Ectodermal cell (in vitro differentiated cells): ENCODE measurements around the gene GMCL1. TPM values are rescaled to one million over a fixed set of nuclear protein-coding genes. Genes with fewer than 3 reads are reported as not detected.

Experiments
- H3K27ac ChIP-seq: 2 replicates; pipeline ENCODE4 v1.7.0; 2013; ENCODE audit warnings: mild to moderate bottlenecking, low read depth, low read length; ENCODE audit not compliant: insufficient read depth, poor library complexity, severe bottlenecking
- H3K27me3 ChIP-seq: 2 replicates; pipeline ENCODE4 v1.7.0; 2013; ENCODE audit warnings: mild to moderate bottlenecking, low read length; ENCODE audit not compliant: insufficient read depth, control insufficient read depth, poor library complexity, severe bottlenecking
- H3K36me3 ChIP-seq: one replicate; pipeline ENCODE4 v1.7.0; 2013; ENCODE audit warnings: low read length; ENCODE audit not compliant: control insufficient read depth, insufficient read depth
- H3K4me1 ChIP-seq: one replicate; pipeline ENCODE4 v1.7.0; 2013; ENCODE audit warnings: low read length; ENCODE audit not compliant: control insufficient read depth, insufficient read depth
- H3K4me3 ChIP-seq: 2 replicates; pipeline ENCODE4 v1.7.0; 2013; ENCODE audit warnings: low read depth, low read length, control low read depth; ENCODE audit not compliant: insufficient read depth
- H3K9me3 ChIP-seq: 2 replicates; pipeline ENCODE4 v1.7.0; 2013; ENCODE audit warnings: mild to moderate bottlenecking, low read length, moderate library complexity; ENCODE audit not compliant: control insufficient read depth
- WGBS, 2 experiments: methylation state at CpG; one replicate each; pipeline ENCODE4 v1.1.7; 2013; ENCODE audit warnings: missing lambda C conversion rate in 2 of 2; 5-methylcytosine and 5-hydroxymethylcytosine counted together
- polyA plus RNA-seq, 4 experiments: library from polyadenylated mRNA; stranded (reverse); fragments of 50-300 nt; gene quantifications; one replicate each; pipeline ENCODE4 v1.2.3, GENCODE V29; 2013

Gene GMCL1
- polyA plus RNA-seq (2013, experiment 1 of 4) = 20.0 TPM
- 22.7 TPM for polyA plus RNA-seq (2013, experiment 2 of 4)
- polyA plus RNA-seq (2013, experiment 3 of 4) = 20.1 TPM
- 20.5 TPM for polyA plus RNA-seq (2013, experiment 4 of 4)

- H3K4me3 ChIP-seq = peak within 1 kb of the TSS; percentile 92
- 0% methylated on average over 74 of the region's 74 CpGs for WGBS, 2 experiments
- no peaks in the 10 kb centered on the region for H3K27me3 ChIP-seq
- peak within 1 kb of the TSS; percentile 90 for H3K27ac ChIP-seq
- no peaks in the 10 kb centered on the region for H3K9me3 ChIP-seq
- H3K4me1 ChIP-seq = no peaks in the 10 kb centered on the region
- H3K36me3 ChIP-seq = no peaks in the 10 kb centered on the region
Observed at GRCh38 chr2:69829256-69830044, at the start of gene GMCL1. Gene GMCL1 (plus strand): TSS chr2:69829660. CDS start chr2:69829893, 233 bp downstream.

- 83 to 91% methylated on average over 5 of the region's 5 CpGs for WGBS, 2 experiments
Observed at GRCh38 chr2:69780921-69781320, 48.5 kb upstream of the GMCL1 start.

GRCh38 chr2:69781321-69782248 is 47.9 kb upstream of the GMCL1 start:
- 84 to 95% methylated on average over 5 of the region's 5 CpGs for WGBS, 2 experiments
- no peaks in the 10 kb centered on the region for H3K9me3 ChIP-seq
- no peaks in the 10 kb centered on the region for H3K4me1 ChIP-seq
- no peaks in the 10 kb centered on the region for H3K36me3 ChIP-seq
- no peak overlapping the region for H3K27ac ChIP-seq
- H3K27me3 ChIP-seq = no peaks in the 10 kb centered on the region
- H3K4me3 ChIP-seq = no peak overlapping the region

More at GRCh38 chr2:69780921-69781320, 48.5 kb upstream of the GMCL1 start:
- H3K4me1 ChIP-seq = no peaks in the 10 kb centered on the region
- no peaks in the 10 kb centered on the region for H3K27me3 ChIP-seq
- no peak overlapping the region for H3K27ac ChIP-seq
- H3K9me3 ChIP-seq = no peaks in the 10 kb centered on the region
- H3K36me3 ChIP-seq = no peaks in the 10 kb centered on the region
- no peak overlapping the region for H3K4me3 ChIP-seq

GRCh38 chr2:69784228-69784627 is 45.2 kb upstream of the GMCL1 start:
- Histone ChIP-seq H3K4me3 (no peak overlapping the region), H3K27ac (no peak overlapping the region), H3K36me3 (no peaks in the 10 kb centered on the region), H3K27me3 (no peaks in the 10 kb centered on the region), H3K9me3 (no peaks in the 10 kb centered on the region), H3K4me1 (no peaks in the 10 kb centered on the region)
- 93% methylated on average over 5 of the region's 5 CpGs for WGBS, 2 experiments

- Histone ChIP-seq H3K27ac (no peak overlapping the region), H3K9me3 (no peaks in the 10 kb centered on the region), H3K4me1 (peaks cover 9% of the 10 kb centered on the region), H3K27me3 (no peaks in the 10 kb centered on the region), H3K4me3 (no peak overlapping the region), H3K36me3 (no peaks in the 10 kb centered on the region)
- WGBS, 2 experiments = 88 to 94% methylated on average over 2 of the region's 2 CpGs
Observed at GRCh38 chr2:69785358-69785757, 44.1 kb upstream of the GMCL1 start.

GRCh38 chr2:69786052-69786560 is 43.4 kb upstream of the GMCL1 start:
- no peak overlapping the region for H3K27ac ChIP-seq
- H3K4me3 ChIP-seq = no peak overlapping the region
- H3K27me3 ChIP-seq = no peaks in the 10 kb centered on the region
- no peaks in the 10 kb centered on the region for H3K9me3 ChIP-seq
- peaks cover 11% of the 10 kb centered on the region for H3K4me1 ChIP-seq
- H3K36me3 ChIP-seq = no peaks in the 10 kb centered on the region
- WGBS, 2 experiments = 91 to 92% methylated on average over 4 of the region's 4 CpGs

- H3K36me3 ChIP-seq = no peaks in the 10 kb centered on the region
- peaks cover 11% of the 10 kb centered on the region for H3K4me1 ChIP-seq
- WGBS, 2 experiments = 83 to 86% methylated on average over 7 of the region's 7 CpGs
- peak overlapping the region; percentile 62 for H3K27ac ChIP-seq
- H3K27me3 ChIP-seq = no peaks in the 10 kb centered on the region
- H3K4me3 ChIP-seq = no peak overlapping the region
- H3K9me3 ChIP-seq = no peaks in the 10 kb centered on the region
Observed at GRCh38 chr2:69789175-69789721, 40.2 kb upstream of the GMCL1 start.

- 76 to 80% methylated on average over 7 of the region's 7 CpGs for WGBS, 2 experiments
- H3K27me3 ChIP-seq = no peaks in the 10 kb centered on the region
- H3K9me3 ChIP-seq = no peaks in the 10 kb centered on the region
- H3K4me3 ChIP-seq = no peak overlapping the region
- H3K36me3 ChIP-seq = no peaks in the 10 kb centered on the region
- H3K4me1 ChIP-seq = peaks cover 11% of the 10 kb centered on the region
- peak overlapping the region; percentile 62 for H3K27ac ChIP-seq
Observed at GRCh38 chr2:69789772-69790600, 39.5 kb upstream of the GMCL1 start.

- Histone ChIP-seq H3K27me3 (no peaks in the 10 kb centered on the region), H3K4me3 (no peak overlapping the region), H3K27ac (no peak overlapping the region), H3K36me3 (no peaks in the 10 kb centered on the region), H3K4me1 (peaks cover 11% of the 10 kb centered on the region), H3K9me3 (no peaks in the 10 kb centered on the region)
- WGBS, 2 experiments = 95 to 100% methylated on average over 1 of the region's 1 CpG
Observed at GRCh38 chr2:69790601-69790959, 38.9 kb upstream of the GMCL1 start.
